Loucy (cell line): ENCODE results near the gene TFAP2C.

ENCODE experiments used
- H2AFZ ChIP-seq: fragments of 200-600 bp; sonication (generic); 2 replicates; pipeline ENCODE4 v1.6.0; 2016; ENCODE audit warnings: antibody characterized with exemption, mild to moderate bottlenecking, low read length, moderate library complexity
- H3F3A ChIP-seq: fragments of 200-600 bp; 2 replicates; pipeline ENCODE4 v1.6.0; 2016; ENCODE audit warnings: antibody characterized with exemption, low read depth, mild to moderate bottlenecking
- H3K27me3 ChIP-seq: fragments of 200-600 bp; sonication (generic); 2 replicates; pipeline ENCODE4 v1.6.1; 2014; ENCODE audit warnings: low read length, mild to moderate bottlenecking; ENCODE audit not compliant: insufficient read depth, poor library complexity, severe bottlenecking
- H3K36me3 ChIP-seq: fragments of 200-600 bp; sonication (generic); 2 replicates; pipeline ENCODE4 v1.6.1; 2016; ENCODE audit warnings: low read length; ENCODE audit not compliant: insufficient read depth
- H3K4me1 ChIP-seq: fragments of 200-600 bp; sonication (generic); 2 replicates; pipeline ENCODE4 v1.5.1; 2014; ENCODE audit warnings: low read length, mild to moderate bottlenecking; ENCODE audit not compliant: insufficient read depth, poor library complexity, severe bottlenecking
- H3K4me2 ChIP-seq: fragments of 200-600 bp; sonication (generic); 2 replicates; pipeline ENCODE4 v1.6.0; 2014; ENCODE audit warnings: antibody characterized with exemption, low read length, low read depth, mild to moderate bottlenecking; ENCODE audit not compliant: poor library complexity, severe bottlenecking
- H3K4me3 ChIP-seq: fragments of 200-600 bp; sonication (generic); 2 replicates; pipeline ENCODE4 v1.5.1; 2014; ENCODE audit warnings: low read length, mild to moderate bottlenecking, mixed read lengths; ENCODE audit not compliant: poor library complexity, severe bottlenecking
- H3K79me2 ChIP-seq: fragments of 200-600 bp; sonication (generic); 2 replicates; pipeline ENCODE4 v1.6.1; 2014; ENCODE audit warnings: low read length; ENCODE audit not compliant: insufficient read depth
- H3K9ac ChIP-seq: fragments of 200-600 bp; sonication (generic); 2 replicates; pipeline ENCODE4 v1.6.0; 2014; ENCODE audit warnings: mild to moderate bottlenecking, low read depth, low read length, moderate library complexity; ENCODE audit not compliant: poor library complexity, severe bottlenecking
- H3K9me2 ChIP-seq: fragments of 200-600 bp; sonication (generic); replicated peaks from 2 replicates; pipeline ENCODE4 v1.6.1; 2016; ENCODE audit warnings: low read depth, low read length, mixed read lengths
- H3K9me3 ChIP-seq: fragments of 200-600 bp; sonication (generic); 2 replicates; pipeline ENCODE4 v1.6.1; 2014; ENCODE audit warnings: mild to moderate bottlenecking, antibody characterized with exemption, low read length, low read depth; ENCODE audit not compliant: insufficient read depth
- H4K20me1 ChIP-seq: fragments of 200-600 bp; sonication (generic); 2 replicates; pipeline ENCODE4 v1.6.0; 2014; ENCODE audit warnings: antibody characterized with exemption, low read length, mild to moderate bottlenecking; ENCODE audit not compliant: insufficient read depth, poor library complexity, severe bottlenecking
- CTCF ChIP-seq: fragments of 200-600 bp; sonication (generic); conservative IDR thresholded peaks from 2 replicates; pipeline ENCODE4 v1.5.1; 2014; ENCODE audit warnings: mild to moderate bottlenecking, antibody characterized with exemption, low read length
- EZH2phosphoT487 ChIP-seq: fragments of 200-600 bp; IDR thresholded peaks from 2 replicates; pipeline ENCODE4 v1.6.1; 2018; ENCODE audit warnings: antibody characterized with exemption, mild to moderate bottlenecking, moderate library complexity, borderline replicate concordance

Gene TFAP2C

GRCh38 chr20:56636716-56637115, 7.6 kb downstream of the TFAP2C start:
- Histone ChIP-seq H3K36me3 (no peaks in the 10 kb centered on the region), H3K27me3 (no peaks in the 10 kb centered on the region), H3K9ac (no peak overlapping the region), H3K79me2 (no peaks in the 10 kb centered on the region), H3K4me3 (no peak overlapping the region), H2AFZ (no peak overlapping the region), H3K9me2 (no peaks in the 10 kb centered on the region), H3K9me3 (0 out of 2 replicates have a peak, but pooled peaks cover 5% of the 10 kb centered on the region), H3K4me2 (no peak overlapping the region), H3K4me1 (no peaks in the 10 kb centered on the region), H4K20me1 (no peaks in the 10 kb centered on the region), H3F3A (no peaks in the 10 kb centered on the region)
- TF ChIP-seq EZH2phosphoT487 = no peak
- TF ChIP-seq CTCF = no peak

GRCh38 chr20:56637576-56637975, 8.5 kb downstream of the TFAP2C start:
- Histone ChIP-seq H4K20me1 (no peaks in the 10 kb centered on the region), H3K4me1 (no peaks in the 10 kb centered on the region), H3K4me3 (no peak overlapping the region), H3K9me2 (no peaks in the 10 kb centered on the region), H3F3A (no peaks in the 10 kb centered on the region), H2AFZ (no peak overlapping the region), H3K4me2 (no peak overlapping the region), H3K79me2 (no peaks in the 10 kb centered on the region), H3K9me3 (no peaks in the 10 kb centered on the region), H3K27me3 (no peaks in the 10 kb centered on the region), H3K36me3 (no peaks in the 10 kb centered on the region), H3K9ac (no peak overlapping the region)
- TF ChIP-seq EZH2phosphoT487 (no peak), CTCF (no peak)

GRCh38 chr20:56646599-56646998, 17.5 kb downstream of the TFAP2C start:
- Histone ChIP-seq H3K9ac (no peak overlapping the region), H3K9me3 (no peaks in the 10 kb centered on the region), H3K9me2 (no peaks in the 10 kb centered on the region), H4K20me1 (no peaks in the 10 kb centered on the region), H3K4me3 (no peak overlapping the region), H3K4me1 (no peaks in the 10 kb centered on the region), H3K4me2 (no peak overlapping the region), H3K27me3 (no peaks in the 10 kb centered on the region), H3K36me3 (no peaks in the 10 kb centered on the region), H2AFZ (no peak overlapping the region), H3F3A (no peaks in the 10 kb centered on the region), H3K79me2 (no peaks in the 10 kb centered on the region)
- TF ChIP-seq EZH2phosphoT487 (no peak), CTCF (no peak)
